ENCODE data around the gene RAB1A.

The RAB1A gene

GRCh38 chr2:65093211-65093610, 36.7 kb downstream of the RAB1A start:
- no peak for DNase-seq (ENCODE audit: low read depth in 3 of 3)

- no peak for DNase-seq (ENCODE audit: low read depth in 3 of 3)
Observed at GRCh38 chr2:65092791-65093190, 37.1 kb downstream of the RAB1A start.

GRCh38 chr2:65085148-65085547, 44.8 kb downstream of the RAB1A start:
- no peak for DNase-seq (ENCODE audit: low read depth in 3 of 3)

- no peak for DNase-seq (ENCODE audit: low read depth in 3 of 3)
Observed at GRCh38 chr2:65081232-65081685, 48.6 kb downstream of the RAB1A start.

- no peak for DNase-seq (ENCODE audit: low read depth in 3 of 3)
Observed at GRCh38 chr2:65079017-65079416, 50.9 kb downstream of the RAB1A start.

GRCh38 chr2:65077898-65078297, 52.0 kb downstream of the RAB1A start:
- DNase-seq (ENCODE audit: low read depth in 3 of 3), result no peak

GRCh38 chr2:65076345-65076710, 53.6 kb downstream of the RAB1A start:
- DNase-seq (ENCODE audit: low read depth in 3 of 3), result no peak

- DNase-seq (ENCODE audit: low read depth in 3 of 3), result no peak
Observed at GRCh38 chr2:65075605-65076344, 54.1 kb downstream of the RAB1A start.

GRCh38 chr2:65075176-65075575, 54.7 kb downstream of the RAB1A start:
- DNase-seq (ENCODE audit: low read depth in 3 of 3), result no peak

GRCh38 chr2:65073879-65074565, 55.9 kb downstream of the RAB1A start:
- no peak for DNase-seq (ENCODE audit: low read depth in 3 of 3)

GRCh38 chr2:65072181-65072970, 57.5 kb downstream of the RAB1A start:
- no peak for DNase-seq (ENCODE audit: low read depth in 3 of 3)

GRCh38 chr2:65071499-65072180, 58.3 kb downstream of the RAB1A start:
- no peak for DNase-seq (ENCODE audit: low read depth in 3 of 3)

GRCh38 chr2:65070856-65071255, 59.0 kb downstream of the RAB1A start:
- DNase-seq (ENCODE audit: low read depth in 3 of 3), result no peak

- no peak for DNase-seq (ENCODE audit: low read depth in 3 of 3)
Observed at GRCh38 chr2:65070172-65070830, 59.6 kb downstream of the RAB1A start.

GRCh38 chr2:65069439-65069824, 60.5 kb downstream of the RAB1A start:
- no peak for DNase-seq (ENCODE audit: low read depth in 3 of 3)

- DNase-seq (ENCODE audit: low read depth in 3 of 3), result no peak
Observed at GRCh38 chr2:65067806-65068553, 61.9 kb downstream of the RAB1A start.

- DNase-seq (ENCODE audit: low read depth in 3 of 3), result peak in 1 of 3 donors; percentile 27
Observed at GRCh38 chr2:65064728-65065552, 65.0 kb downstream of the RAB1A start.

GRCh38 chr2:65062843-65063825, 66.8 kb downstream of the RAB1A start:
- no peak for DNase-seq (ENCODE audit: low read depth in 3 of 3)

- no peak for DNase-seq (ENCODE audit: low read depth in 3 of 3)
Observed at GRCh38 chr2:65061910-65062339, 68.0 kb downstream of the RAB1A start.

Measured in stimulated activated CD4-positive, alpha-beta T cell treated with anti-CD3 and anti-CD28 coated beads, TNF-alpha, amount 100 ng/mL, for 48 hours (primary cell).